Measurements from ENCODE around the gene IRX6.

Gene IRX6

DNA sequence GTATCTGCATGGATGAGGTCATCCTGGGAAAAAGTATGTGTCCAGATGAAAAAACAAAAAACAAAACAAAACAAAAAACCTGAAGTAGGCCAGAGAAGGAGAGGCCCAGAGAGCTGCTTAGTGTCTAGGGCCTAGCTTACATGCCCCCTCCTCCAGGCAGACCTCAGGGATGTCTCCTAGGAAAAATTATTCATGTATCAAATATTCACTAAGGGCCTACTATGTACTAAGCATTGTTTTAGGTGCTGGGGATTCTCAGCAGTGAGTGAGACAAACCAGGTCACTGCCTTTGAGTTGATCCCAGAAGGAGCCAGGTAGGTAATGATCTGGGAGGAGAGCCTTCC, 49.5 kb downstream of the IRX6 start:
- no peak overlapping the region for H3K4me2 ChIP-seq (ENCODE audit: insufficient read depth, low read length)

GRCh38 chr16:55376045-55376444, 52.0 kb downstream of the IRX6 start:
- Histone ChIP-seq H3K36me3 (ENCODE audit: insufficient read depth, low read length) (no peaks in the 10 kb centered on the region), H3K79me2 (ENCODE audit: insufficient read depth, low read length) (no peaks in the 10 kb centered on the region), H3K4me3 (ENCODE audit: low read depth in 1 of 2, low read length in 2 of 2) (no peak overlapping the region), H3K27ac (ENCODE audit: low read length) (no peak overlapping the region), H4K20me1 (ENCODE audit: insufficient read depth, low read length) (no peaks in the 10 kb centered on the region), H3K9ac (ENCODE audit: low read depth, low read length) (no peak overlapping the region), H3K4me2 (ENCODE audit: insufficient read depth, low read length) (no peak overlapping the region), H2AFZ (ENCODE audit: low read depth, low read length) (no peak overlapping the region), H3K4me1 (ENCODE audit: insufficient read depth, low read length) (no peaks in the 10 kb centered on the region), H3K27me3 (ENCODE audit: insufficient read depth, low read length, poor library complexity) (no peaks in the 10 kb centered on the region), H3K9me3 (ENCODE audit: insufficient read depth, low read length, severe bottlenecking) (no peaks in the 10 kb centered on the region)
- ATAC-seq (ENCODE audit: insufficient read depth, low read depth) (no peak), DNase-seq (no peak)
- TF ChIP-seq, protein P1, sequence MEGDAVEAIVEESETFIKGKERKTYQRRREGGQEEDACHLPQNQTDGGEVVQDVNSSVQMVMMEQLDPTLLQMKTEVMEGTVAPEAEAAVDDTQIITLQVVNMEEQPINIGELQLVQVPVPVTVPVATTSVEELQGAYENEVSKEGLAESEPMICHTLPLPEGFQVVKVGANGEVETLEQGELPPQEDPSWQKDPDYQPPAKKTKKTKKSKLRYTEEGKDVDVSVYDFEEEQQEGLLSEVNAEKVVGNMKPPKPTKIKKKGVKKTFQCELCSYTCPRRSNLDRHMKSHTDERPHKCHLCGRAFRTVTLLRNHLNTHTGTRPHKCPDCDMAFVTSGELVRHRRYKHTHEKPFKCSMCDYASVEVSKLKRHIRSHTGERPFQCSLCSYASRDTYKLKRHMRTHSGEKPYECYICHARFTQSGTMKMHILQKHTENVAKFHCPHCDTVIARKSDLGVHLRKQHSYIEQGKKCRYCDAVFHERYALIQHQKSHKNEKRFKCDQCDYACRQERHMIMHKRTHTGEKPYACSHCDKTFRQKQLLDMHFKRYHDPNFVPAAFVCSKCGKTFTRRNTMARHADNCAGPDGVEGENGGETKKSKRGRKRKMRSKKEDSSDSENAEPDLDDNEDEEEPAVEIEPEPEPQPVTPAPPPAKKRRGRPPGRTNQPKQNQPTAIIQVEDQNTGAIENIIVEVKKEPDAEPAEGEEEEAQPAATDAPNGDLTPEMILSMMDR (IDR thresholded peaks at IDR 0.05; ENCODE audit: borderline replicate concordance, extremely low read depth, low read length, poor library complexity, severe bottlenecking): no peak
- TF ChIP-seq EZH2 (IDR thresholded peaks at IDR 0.05; ENCODE audit: borderline replicate concordance, low read depth, low read length, severe bottlenecking): no peak

More for the DNA sequence above, 49.5 kb downstream of the IRX6 start:
- TF ChIP-seq, protein P1 (IDR thresholded peaks at IDR 0.05; ENCODE audit: borderline replicate concordance, extremely low read depth, low read length, poor library complexity, severe bottlenecking): no peak
- no peak for TF ChIP-seq EZH2 (IDR thresholded peaks at IDR 0.05; ENCODE audit: borderline replicate concordance, low read depth, low read length, severe bottlenecking)
- Histone ChIP-seq H3K4me3 (ENCODE audit: low read depth in 1 of 2, low read length in 2 of 2) (no peak overlapping the region), H3K9ac (ENCODE audit: low read depth, low read length) (no peak overlapping the region), H3K27ac (ENCODE audit: low read length) (no peak overlapping the region), H3K9me3 (ENCODE audit: insufficient read depth, low read length, severe bottlenecking) (no peaks in the 10 kb centered on the region), H3K27me3 (ENCODE audit: insufficient read depth, low read length, poor library complexity) (peaks cover 4% of the 10 kb centered on the region), H3K4me1 (ENCODE audit: insufficient read depth, low read length) (no peaks in the 10 kb centered on the region), H3K79me2 (ENCODE audit: insufficient read depth, low read length) (no peaks in the 10 kb centered on the region), H3K36me3 (ENCODE audit: insufficient read depth, low read length) (no peaks in the 10 kb centered on the region), H2AFZ (ENCODE audit: low read depth, low read length) (no peak overlapping the region), H4K20me1 (ENCODE audit: insufficient read depth, low read length) (no peaks in the 10 kb centered on the region)
- no peak for DNase-seq
- ATAC-seq (ENCODE audit: insufficient read depth, low read depth): no peak

DNA sequence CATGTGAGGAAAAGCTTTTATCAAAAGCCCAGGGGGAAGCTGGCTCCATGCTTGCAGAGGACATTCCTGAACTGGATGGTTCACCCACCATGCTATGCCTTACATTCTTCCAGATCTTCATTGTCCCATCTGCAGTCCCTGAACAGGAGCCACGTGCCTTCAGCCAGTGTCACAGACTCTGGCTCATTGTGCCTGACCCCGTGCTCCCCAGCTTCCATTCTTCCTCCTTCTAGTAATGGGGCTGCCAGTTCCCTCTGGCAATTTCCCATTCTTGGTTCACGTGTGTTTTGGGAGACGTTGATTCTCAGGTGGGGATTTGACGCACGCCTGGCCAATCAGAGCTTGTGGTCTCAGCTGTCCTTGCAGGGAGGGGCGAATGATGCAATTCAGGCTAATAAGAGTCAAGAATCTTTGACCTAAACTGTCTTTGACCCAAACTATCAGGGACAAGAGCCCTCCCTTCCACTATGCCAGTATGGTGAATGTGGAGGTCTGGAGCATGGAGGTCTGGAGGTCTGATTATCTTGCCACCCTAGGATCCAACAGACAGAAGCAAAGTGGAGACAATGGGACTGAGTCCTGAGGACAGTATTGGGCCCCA, 52.7 kb downstream of the IRX6 start:
- Histone ChIP-seq H3K27ac (ENCODE audit: low read length) (no peak overlapping the region), H2AFZ (ENCODE audit: low read depth, low read length) (no peak overlapping the region), H3K79me2 (ENCODE audit: insufficient read depth, low read length) (no peaks in the 10 kb centered on the region), H3K27me3 (ENCODE audit: insufficient read depth, low read length, poor library complexity) (no peaks in the 10 kb centered on the region), H3K4me1 (ENCODE audit: insufficient read depth, low read length) (no peaks in the 10 kb centered on the region), H3K9ac (ENCODE audit: low read depth, low read length) (no peak overlapping the region), H3K4me3 (ENCODE audit: low read depth in 1 of 2, low read length in 2 of 2) (no peak overlapping the region), H3K4me2 (ENCODE audit: insufficient read depth, low read length) (no peak overlapping the region), H3K36me3 (ENCODE audit: insufficient read depth, low read length) (no peaks in the 10 kb centered on the region), H4K20me1 (ENCODE audit: insufficient read depth, low read length) (no peaks in the 10 kb centered on the region), H3K9me3 (ENCODE audit: insufficient read depth, low read length, severe bottlenecking) (no peaks in the 10 kb centered on the region)
- TF ChIP-seq, protein P1 (IDR thresholded peaks at IDR 0.05; ENCODE audit: borderline replicate concordance, extremely low read depth, low read length, poor library complexity, severe bottlenecking): no peak
- TF ChIP-seq EZH2 (IDR thresholded peaks at IDR 0.05; ENCODE audit: borderline replicate concordance, low read depth, low read length, severe bottlenecking): no peak
- ATAC-seq (ENCODE audit: insufficient read depth, low read depth) (no peak), DNase-seq (no peak)

DNA sequence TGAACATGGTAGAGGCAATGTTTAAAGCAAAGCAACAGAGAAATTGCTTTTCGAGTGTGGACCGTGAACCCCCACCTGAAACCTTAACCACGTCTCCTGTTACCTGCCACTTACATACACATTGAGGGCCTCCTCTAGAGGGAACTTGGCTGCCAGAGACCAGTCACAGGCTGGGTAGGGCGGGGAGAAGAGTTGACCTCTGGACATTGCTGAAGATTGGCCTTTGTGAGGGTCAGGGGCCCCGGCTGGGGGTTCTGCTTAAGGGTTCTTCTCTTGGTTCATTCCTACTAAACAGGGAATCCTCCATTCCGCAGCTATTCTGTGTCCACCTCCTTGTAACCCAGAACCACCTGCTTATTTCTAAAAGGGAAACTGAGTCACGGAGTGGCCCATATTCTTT, 53.8 kb downstream of the IRX6 start:
- Histone ChIP-seq H3K36me3 (ENCODE audit: insufficient read depth, low read length) (no peaks in the 10 kb centered on the region), H3K4me1 (ENCODE audit: insufficient read depth, low read length) (no peaks in the 10 kb centered on the region), H4K20me1 (ENCODE audit: insufficient read depth, low read length) (no peaks in the 10 kb centered on the region), H3K4me3 (ENCODE audit: low read depth in 1 of 2, low read length in 2 of 2) (no peak overlapping the region), H3K4me2 (ENCODE audit: insufficient read depth, low read length) (no peak overlapping the region), H3K27me3 (ENCODE audit: insufficient read depth, low read length, poor library complexity) (no peaks in the 10 kb centered on the region), H3K79me2 (ENCODE audit: insufficient read depth, low read length) (no peaks in the 10 kb centered on the region), H3K9me3 (ENCODE audit: insufficient read depth, low read length, severe bottlenecking) (no peaks in the 10 kb centered on the region), H3K9ac (ENCODE audit: low read depth, low read length) (no peak overlapping the region), H3K27ac (ENCODE audit: low read length) (no peak overlapping the region), H2AFZ (ENCODE audit: low read depth, low read length) (no peak overlapping the region)
- DNase-seq: no peak
- TF ChIP-seq EZH2 (IDR thresholded peaks at IDR 0.05; ENCODE audit: borderline replicate concordance, low read depth, low read length, severe bottlenecking): no peak
- TF ChIP-seq, protein P1 (IDR thresholded peaks at IDR 0.05; ENCODE audit: borderline replicate concordance, extremely low read depth, low read length, poor library complexity, severe bottlenecking): no peak
- ATAC-seq (ENCODE audit: insufficient read depth, low read depth): no peak
